CD4-positive, CD25-positive, alpha-beta regulatory T cell (primary cell): ENCODE results near the gene PYCR2. TPM values are rescaled to one million over a fixed set of nuclear protein-coding genes. Genes with fewer than 3 reads are reported as not detected.

ENCODE experiments used
- ATAC-seq, 2 donors: fragments of 150-1000 bp; cut with Tn5 transposase; one replicate each; pipeline ENCODE4 v1.10.0; 2021; ENCODE audit warnings: low read depth in 2 of 2, moderate number of reproducible peaks in 2 of 2, moderate library complexity in 1 of 2
- DNase-seq, 3 donors: peaks; one replicate each; pipeline versions ENCODE4 v3.0.0 to v3.0.0-alpha.2; 2012 to 2022; ENCODE audit warnings: mixed read lengths in 1 of 3
- H3K27ac ChIP-seq: one replicate; pipeline ENCODE4 v1.7.0; 2013; ENCODE audit warnings: mild to moderate bottlenecking, low read length; ENCODE audit not compliant: insufficient read depth, poor library complexity, severe bottlenecking
- H3K27me3 ChIP-seq: one replicate; pipeline ENCODE4 v1.7.0; 2013; ENCODE audit warnings: low read length; ENCODE audit not compliant: control insufficient read depth, insufficient read depth
- H3K36me3 ChIP-seq: one replicate; pipeline ENCODE4 v1.7.0; 2013; ENCODE audit warnings: mild to moderate bottlenecking, low read length, moderate library complexity; ENCODE audit not compliant: control insufficient read depth, insufficient read depth
- H3K4me1 ChIP-seq: 2 replicates; pipeline ENCODE4 v1.7.0; 2013; ENCODE audit warnings: mild to moderate bottlenecking, low read length; ENCODE audit not compliant: insufficient read depth, control insufficient read depth, poor library complexity, severe bottlenecking
- H3K4me3 ChIP-seq: one replicate; pipeline ENCODE4 v1.7.0; 2013; ENCODE audit warnings: low read depth, mild to moderate bottlenecking, low read length, moderate library complexity
- H3K9me3 ChIP-seq, 2 experiments: 1 replicate in 1 of 2; 2 replicates in 1 of 2; pipeline ENCODE4 v1.7.0; 2013; ENCODE audit warnings: low read length in 2 of 2, mild to moderate bottlenecking in 1 of 2, moderate library complexity in 1 of 2; ENCODE audit not compliant: control insufficient read depth in 2 of 2
- H3K27ac Mint-ChIP-seq, 3 donors: one replicate each; pipeline ENCODE4 v1.8.0; 2020 to 2022; ENCODE audit warnings: mild to moderate bottlenecking in 3 of 3, mixed read lengths in 3 of 3, moderate library complexity in 2 of 3
- H3K27me3 Mint-ChIP-seq: one replicate; pipeline ENCODE4 v1.8.0; 2022; ENCODE audit warnings: mild to moderate bottlenecking, mixed read lengths
- H3K36me3 Mint-ChIP-seq: one replicate; pipeline ENCODE4 v1.8.0; 2020; ENCODE audit warnings: mixed read lengths
- H3K4me1 Mint-ChIP-seq, 4 donors: one replicate each; pipeline ENCODE4 v1.8.0; 2020 to 2022; ENCODE audit warnings: mixed read lengths in 4 of 4, mild to moderate bottlenecking in 1 of 4
- H3K4me3 Mint-ChIP-seq, 4 donors: one replicate each; pipeline ENCODE4 v1.8.0; 2020 to 2022; ENCODE audit warnings: mild to moderate bottlenecking in 4 of 4, mixed read lengths in 4 of 4, moderate library complexity in 3 of 4
- H3K9me3 Mint-ChIP-seq, 7 donors: one replicate each; pipeline ENCODE4 v1.8.0; 2020 to 2022; ENCODE audit warnings: mixed read lengths in 7 of 7, mild to moderate bottlenecking in 3 of 7, moderate library complexity in 2 of 7
- polyA plus RNA-seq, 4 donors: library from polyadenylated mRNA; unstranded; fragments of 300-500 nt; fragmentation: Illumina TruSeq; gene quantifications; one replicate each; pipeline ENCODE4 v1.2.3, GENCODE V29; 2021
- total RNA-seq: library from RNA; stranded (reverse); gene quantifications from one replicate; pipeline ENCODE4 v1.2.3, GENCODE V29; 2022

The PYCR2 gene
- total and polyA plus RNA-seq, 5 donors from 2014 or later = 51.6 to 74.6 (median 66.3) TPM

DNA sequence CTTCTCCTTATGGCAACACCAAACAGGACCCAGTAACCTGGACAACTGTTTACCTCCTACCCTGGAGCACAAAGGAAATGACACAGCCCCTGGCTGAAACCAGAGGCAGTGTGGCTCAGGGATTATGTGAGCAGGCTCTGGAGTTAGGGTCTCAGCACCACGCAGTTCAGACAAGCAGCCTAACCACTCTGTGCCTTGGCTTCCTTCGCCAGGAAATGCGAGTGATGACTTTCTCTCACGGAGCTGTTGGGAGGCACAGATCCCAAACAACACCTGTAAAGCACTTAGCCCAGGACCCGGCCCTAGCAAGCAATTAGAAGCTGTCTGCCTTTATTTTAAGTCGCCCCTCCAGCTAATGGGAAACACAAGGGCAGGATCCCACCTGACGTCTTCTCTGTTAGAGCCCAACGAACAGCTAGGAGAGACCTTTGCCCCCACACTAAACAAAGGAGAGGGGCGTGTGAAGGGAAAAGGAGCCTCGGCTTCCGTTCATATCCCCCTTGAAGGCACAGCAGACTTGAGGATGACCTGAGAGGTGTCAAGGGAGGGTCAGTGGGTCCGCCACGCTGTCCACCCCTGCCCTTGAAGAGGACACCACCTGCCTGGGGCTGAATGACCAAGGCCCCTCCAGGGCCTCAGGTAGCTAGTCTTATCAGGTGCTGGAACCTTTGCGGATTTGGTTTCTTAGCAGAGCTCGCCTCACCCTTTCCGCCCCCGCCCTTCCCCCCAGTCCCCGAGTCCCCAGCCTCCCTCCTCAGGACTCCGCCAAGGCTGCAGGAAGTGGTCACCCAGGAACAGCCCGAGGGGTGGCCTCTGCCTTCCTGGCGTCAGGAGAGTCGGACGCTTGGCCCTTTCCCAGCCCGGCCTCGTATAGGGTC is 42.7 kb downstream of the PYCR2 start:
- H3K9me3 Mint-ChIP-seq = peaks cover 0 to 2% (median 0%) of the 10 kb centered on the region in 7 donors
- peak overlapping the region; percentile 95 for H3K4me3 ChIP-seq
- peak overlapping the region; percentile 82 for H3K27ac ChIP-seq
- H3K27me3 Mint-ChIP-seq = peaks cover 4% of the 10 kb centered on the region
- ATAC-seq (peak; percentile 52), DNase-seq (peak; percentile 34 to 88 (median 54))
- H3K27me3 ChIP-seq = no peaks in the 10 kb centered on the region
- H3K36me3 Mint-ChIP-seq = peaks cover 19% of the 10 kb centered on the region
- H3K9me3 ChIP-seq = no peaks in the 10 kb centered on the region
- peak overlapping the region; percentile 89 to 95 (median 93) for H3K27ac Mint-ChIP-seq
- peaks cover 0 to 59% (median 41%) of the 10 kb centered on the region in 4 donors for H3K4me1 Mint-ChIP-seq
- peaks cover 29% of the 10 kb centered on the region for H3K36me3 ChIP-seq
- H3K4me1 ChIP-seq = peaks cover 61% of the 10 kb centered on the region
- H3K4me3 Mint-ChIP-seq = peak overlapping the region; percentile 98 to 100 (median 98)

GRCh38 chr1:225880636-225881035 is 43.4 kb downstream of the PYCR2 start:
- peaks cover 0 to 66% (median 45%) of the 10 kb centered on the region in 4 donors for H3K4me1 Mint-ChIP-seq
- peak overlapping the region; percentile 82 for H3K27ac ChIP-seq

GRCh38 chr1:225880222-225880588 is 43.8 kb downstream of the PYCR2 start:
- peaks cover 73% of the 10 kb centered on the region for H3K4me1 ChIP-seq
- peak overlapping the region; percentile 82 for H3K27ac ChIP-seq
- no peaks in the 10 kb centered on the region for H3K9me3 Mint-ChIP-seq
- no peaks in the 10 kb centered on the region for H3K9me3 ChIP-seq
- H3K27ac Mint-ChIP-seq = peak overlapping the region; percentile 93 to 95 (median 93)
- peaks cover 39% of the 10 kb centered on the region for H3K36me3 ChIP-seq
- peak in 1 of 3 donors; percentile 35 for DNase-seq
- peak overlapping the region; percentile 95 for H3K4me3 ChIP-seq
- H3K36me3 Mint-ChIP-seq = peaks cover 24% of the 10 kb centered on the region
- H3K27me3 Mint-ChIP-seq = peaks cover 4% of the 10 kb centered on the region
- peak overlapping the region; percentile 98 to 100 (median 98) for H3K4me3 Mint-ChIP-seq
- no peaks in the 10 kb centered on the region for H3K27me3 ChIP-seq
- H3K4me1 Mint-ChIP-seq = peaks cover 0 to 69% (median 47%) of the 10 kb centered on the region in 4 donors
- no peak for ATAC-seq

More at GRCh38 chr1:225880636-225881035, 43.4 kb downstream of the PYCR2 start:
- peaks cover 68% of the 10 kb centered on the region for H3K4me1 ChIP-seq
- H3K36me3 ChIP-seq = peaks cover 35% of the 10 kb centered on the region
- H3K27me3 Mint-ChIP-seq = peaks cover 4% of the 10 kb centered on the region
- peaks cover 23% of the 10 kb centered on the region for H3K36me3 Mint-ChIP-seq
- no peak for ATAC-seq
- no peaks in the 10 kb centered on the region for H3K27me3 ChIP-seq
- DNase-seq = no peak
- H3K9me3 ChIP-seq = no peaks in the 10 kb centered on the region
- peak overlapping the region; percentile 98 to 100 (median 98) for H3K4me3 Mint-ChIP-seq
- H3K27ac Mint-ChIP-seq = peak overlapping the region; percentile 93 to 95 (median 93)
- peaks cover 0 to 2% (median 0%) of the 10 kb centered on the region in 7 donors for H3K9me3 Mint-ChIP-seq
- peak overlapping the region; percentile 95 for H3K4me3 ChIP-seq

DNA sequence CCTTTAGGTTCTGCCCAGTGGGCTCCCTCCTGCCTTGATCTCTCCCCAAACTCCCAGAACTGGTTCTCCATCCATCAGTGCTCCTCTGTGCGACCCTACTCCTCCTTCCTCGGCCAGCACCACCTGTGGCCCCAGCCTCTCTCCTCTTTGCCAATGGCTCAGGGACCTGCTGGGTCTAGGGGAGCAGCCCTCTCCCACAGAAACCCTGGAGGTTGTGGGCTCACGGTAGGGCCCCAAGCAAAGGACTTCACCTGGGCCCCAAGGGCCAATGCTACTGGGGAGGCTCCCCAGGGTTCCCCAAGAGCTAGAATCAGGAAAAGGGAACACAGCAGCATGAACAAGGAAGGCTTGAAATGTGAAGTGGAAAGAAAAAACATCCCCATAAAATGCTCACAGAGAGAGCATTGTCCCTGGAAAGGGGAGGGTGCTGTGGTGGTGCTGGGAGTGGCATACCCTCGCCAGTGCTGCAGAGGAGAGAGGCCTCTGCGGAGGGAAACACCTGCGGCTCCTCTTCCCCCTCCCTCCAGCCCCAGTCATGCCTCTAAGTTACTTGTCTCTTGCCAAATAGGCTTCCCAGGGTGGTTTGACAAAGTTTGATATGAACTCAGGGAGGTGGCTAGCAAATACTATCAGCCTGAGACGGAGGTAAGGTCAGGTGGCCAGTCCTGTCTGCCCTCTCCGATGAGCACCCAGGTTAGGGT is 44.4 kb downstream of the PYCR2 start:
- Mint-ChIP-seq H3K4me1 (peaks cover 0 to 74% (median 47%) of the 10 kb centered on the region in 4 donors), H3K36me3 (peaks cover 27% of the 10 kb centered on the region), H3K27me3 (peaks cover 4% of the 10 kb centered on the region), H3K27ac (peak overlapping the region; percentile 93 to 95 (median 93)), H3K4me3 (peak overlapping the region; percentile 98 to 100 (median 98)), H3K9me3 (no peaks in the 10 kb centered on the region)
- Histone ChIP-seq H3K36me3 (peaks cover 43% of the 10 kb centered on the region), H3K9me3 (no peaks in the 10 kb centered on the region), H3K27me3 (no peaks in the 10 kb centered on the region), H3K27ac (peak overlapping the region; percentile 82), H3K4me3 (peak overlapping the region; percentile 95), H3K4me1 (peaks cover 77% of the 10 kb centered on the region)
- DNase-seq = peak in 2 of 3 donors; percentile 47 to 65
- ATAC-seq = peak in 1 of 2 donors; percentile 45

DNA sequence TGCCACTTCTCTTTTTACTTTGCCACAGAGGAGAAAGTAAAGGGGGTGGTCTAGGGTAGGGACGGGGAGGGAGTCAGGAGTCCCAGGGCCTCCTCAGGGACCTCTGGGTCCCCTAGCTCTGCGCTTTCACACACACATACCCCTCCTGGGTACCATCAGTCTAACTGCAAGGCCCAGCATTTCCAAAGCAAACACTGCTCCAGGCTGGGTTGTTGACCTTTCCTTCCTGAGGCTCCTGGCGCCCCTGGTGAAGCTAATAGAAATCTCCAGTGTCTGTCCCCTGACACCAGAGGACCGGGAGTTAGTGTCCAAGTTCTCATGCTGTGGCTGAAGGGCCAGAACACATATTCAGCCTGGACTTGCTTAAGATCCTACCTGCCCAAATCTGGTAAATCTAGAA is 45.8 kb downstream of the PYCR2 start:
- peak overlapping the region; percentile 82 for H3K27ac ChIP-seq
- H3K27ac Mint-ChIP-seq = peak overlapping the region; percentile 86 to 93 (median 89)
- H3K9me3 ChIP-seq = no peaks in the 10 kb centered on the region
- peak overlapping the region; percentile 95 for H3K4me3 ChIP-seq
- peaks cover 34% of the 10 kb centered on the region for H3K36me3 Mint-ChIP-seq
- no peaks in the 10 kb centered on the region for H3K27me3 ChIP-seq
- ATAC-seq (no peak), DNase-seq (no peak)
- peaks cover 73% of the 10 kb centered on the region for H3K4me1 ChIP-seq
- no peaks in the 10 kb centered on the region for H3K9me3 Mint-ChIP-seq
- peak overlapping the region; percentile 98 to 100 (median 98) for H3K4me3 Mint-ChIP-seq
- peaks cover 4% of the 10 kb centered on the region for H3K27me3 Mint-ChIP-seq
- H3K4me1 Mint-ChIP-seq = peaks cover 6 to 77% (median 50%) of the 10 kb centered on the region in 4 donors
- peaks cover 57% of the 10 kb centered on the region for H3K36me3 ChIP-seq

DNA sequence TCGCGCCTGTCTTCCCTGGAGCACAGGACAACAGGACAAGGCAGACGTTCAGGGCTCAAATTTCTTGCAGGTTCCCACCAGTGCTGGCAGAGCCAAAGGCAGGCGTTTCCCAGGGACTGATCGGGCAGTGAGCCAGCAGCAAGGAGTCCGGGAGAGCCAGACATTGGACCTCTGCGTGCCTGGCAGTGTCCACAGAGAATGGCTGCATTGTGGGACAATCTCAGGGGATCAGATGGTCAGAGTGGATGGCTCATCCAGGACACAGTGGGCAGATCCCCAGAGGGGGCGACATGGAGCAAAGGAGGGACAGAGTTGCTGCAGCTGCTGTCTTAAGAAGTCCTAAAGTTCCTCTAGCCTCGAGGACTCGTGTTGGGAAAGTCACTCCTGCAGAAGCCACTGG is 46.5 kb downstream of the PYCR2 start:
- Histone ChIP-seq H3K27ac (peak overlapping the region; percentile 82), H3K9me3 (no peaks in the 10 kb centered on the region), H3K4me3 (peak overlapping the region; percentile 95), H3K4me1 (peaks cover 74% of the 10 kb centered on the region), H3K27me3 (no peaks in the 10 kb centered on the region), H3K36me3 (peaks cover 63% of the 10 kb centered on the region)
- peak overlapping the region; percentile 86 to 100 (median 94) for H3K4me3 Mint-ChIP-seq
- H3K36me3 Mint-ChIP-seq = peaks cover 38% of the 10 kb centered on the region
- DNase-seq (no peak), ATAC-seq (no peak)
- H3K9me3 Mint-ChIP-seq = no peaks in the 10 kb centered on the region
- peaks cover 6 to 78% (median 50%) of the 10 kb centered on the region in 4 donors for H3K4me1 Mint-ChIP-seq
- peaks cover 4% of the 10 kb centered on the region for H3K27me3 Mint-ChIP-seq
- peak overlapping the region; percentile 75 to 93 (median 93) for H3K27ac Mint-ChIP-seq

DNA sequence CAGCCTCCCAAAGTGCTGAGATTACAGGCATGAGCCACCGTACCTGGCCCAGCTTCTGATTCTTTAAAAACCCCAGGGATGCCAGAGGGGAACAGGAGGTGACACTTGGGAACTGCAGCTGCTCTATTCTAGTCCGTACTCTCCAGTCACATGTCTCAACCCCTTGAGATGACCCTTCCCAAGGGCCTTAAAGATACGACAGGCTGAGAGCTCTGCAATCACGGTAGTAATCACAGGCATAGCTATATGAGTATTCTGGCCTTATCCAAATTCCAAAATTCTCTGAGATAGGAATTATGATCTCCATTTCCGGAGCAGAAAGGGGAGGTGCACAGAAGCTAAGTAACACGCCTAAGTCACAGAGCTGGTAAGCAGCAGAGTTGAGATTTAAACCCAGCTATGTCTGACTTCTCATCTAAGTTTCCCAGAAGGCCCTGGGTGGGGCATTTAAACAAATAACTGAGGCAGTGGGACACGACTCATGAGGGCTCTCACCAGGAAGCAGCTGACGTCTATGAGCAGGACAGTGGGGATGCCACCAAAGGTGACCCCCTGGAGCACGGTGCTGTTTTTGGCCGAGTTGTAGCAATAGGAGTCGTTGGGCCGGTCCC is 47.0 kb downstream of the PYCR2 start:
- peaks cover 4% of the 10 kb centered on the region for H3K27me3 Mint-ChIP-seq
- H3K4me1 ChIP-seq = peaks cover 74% of the 10 kb centered on the region
- H3K27ac Mint-ChIP-seq = peak overlapping the region; percentile 75 to 93 (median 93)
- peaks cover 38% of the 10 kb centered on the region for H3K36me3 Mint-ChIP-seq
- H3K4me3 ChIP-seq = no peak overlapping the region
- H3K9me3 Mint-ChIP-seq = no peaks in the 10 kb centered on the region
- H3K9me3 ChIP-seq = no peaks in the 10 kb centered on the region
- DNase-seq (no peak), ATAC-seq (no peak)
- H3K4me1 Mint-ChIP-seq = peaks cover 6 to 79% (median 50%) of the 10 kb centered on the region in 4 donors
- H3K36me3 ChIP-seq = peaks cover 68% of the 10 kb centered on the region
- H3K27me3 ChIP-seq = no peaks in the 10 kb centered on the region
- peak overlapping the region; percentile 86 to 100 (median 94) for H3K4me3 Mint-ChIP-seq
- H3K27ac ChIP-seq = peak overlapping the region; percentile 82
